Measurements from ENCODE around the gene DPPA5.

DNA sequence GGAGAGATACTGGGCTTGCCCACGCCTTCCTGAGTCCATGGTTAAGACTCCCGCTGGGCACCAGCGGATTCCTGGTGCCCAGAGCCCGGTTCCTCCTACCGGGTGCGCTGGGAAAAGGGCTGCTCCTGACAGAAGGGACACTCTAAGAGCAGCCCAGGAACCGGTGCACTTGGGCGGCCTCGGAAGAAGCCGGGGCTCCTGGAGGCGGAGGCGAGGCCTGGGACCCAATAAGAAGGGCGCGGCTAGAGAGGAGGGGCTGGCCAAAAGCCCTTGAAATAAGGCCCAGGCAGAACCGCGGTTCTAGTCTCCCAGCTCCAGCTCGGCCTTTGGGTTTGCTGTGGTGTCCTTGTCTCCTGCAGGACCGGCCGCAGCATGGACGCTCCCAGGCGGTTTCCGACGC lies 8.3 kb upstream of the DPPA5 start, which contains the start of gene KHDC3L:
- TF ChIP-seq POLR2AphosphoS5 (IDR thresholded peaks at IDR 0.05; ENCODE audit: insufficient read depth, low read depth, low read length) (no peak), POLR2A (IDR thresholded peaks at IDR 0.05; ENCODE audit: low read depth, low read length) (no peak), EZH2 (IDR thresholded peaks at IDR 0.05; ENCODE audit: borderline replicate concordance, low read depth, low read length, severe bottlenecking) (no peak), FOS (IDR thresholded peaks at IDR 0.05; ENCODE audit: borderline replicate concordance, insufficient read depth, low read length) (no peak), JUN (IDR thresholded peaks at IDR 0.05; ENCODE audit: borderline replicate concordance, insufficient read depth, insufficient read length, low read depth) (no peak), GATA2 (IDR thresholded peaks at IDR 0.05; ENCODE audit: insufficient read depth, insufficient read length, low read depth, low read length) (no peak)
- TF ChIP-seq, protein P1, sequence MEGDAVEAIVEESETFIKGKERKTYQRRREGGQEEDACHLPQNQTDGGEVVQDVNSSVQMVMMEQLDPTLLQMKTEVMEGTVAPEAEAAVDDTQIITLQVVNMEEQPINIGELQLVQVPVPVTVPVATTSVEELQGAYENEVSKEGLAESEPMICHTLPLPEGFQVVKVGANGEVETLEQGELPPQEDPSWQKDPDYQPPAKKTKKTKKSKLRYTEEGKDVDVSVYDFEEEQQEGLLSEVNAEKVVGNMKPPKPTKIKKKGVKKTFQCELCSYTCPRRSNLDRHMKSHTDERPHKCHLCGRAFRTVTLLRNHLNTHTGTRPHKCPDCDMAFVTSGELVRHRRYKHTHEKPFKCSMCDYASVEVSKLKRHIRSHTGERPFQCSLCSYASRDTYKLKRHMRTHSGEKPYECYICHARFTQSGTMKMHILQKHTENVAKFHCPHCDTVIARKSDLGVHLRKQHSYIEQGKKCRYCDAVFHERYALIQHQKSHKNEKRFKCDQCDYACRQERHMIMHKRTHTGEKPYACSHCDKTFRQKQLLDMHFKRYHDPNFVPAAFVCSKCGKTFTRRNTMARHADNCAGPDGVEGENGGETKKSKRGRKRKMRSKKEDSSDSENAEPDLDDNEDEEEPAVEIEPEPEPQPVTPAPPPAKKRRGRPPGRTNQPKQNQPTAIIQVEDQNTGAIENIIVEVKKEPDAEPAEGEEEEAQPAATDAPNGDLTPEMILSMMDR (IDR thresholded peaks at IDR 0.05; ENCODE audit: extremely low read depth in 1 of 2, insufficient read depth in 1 of 2, low read depth in 1 of 2, low read length in 2 of 2), result no peak
- TF ChIP-seq, protein P2, sequence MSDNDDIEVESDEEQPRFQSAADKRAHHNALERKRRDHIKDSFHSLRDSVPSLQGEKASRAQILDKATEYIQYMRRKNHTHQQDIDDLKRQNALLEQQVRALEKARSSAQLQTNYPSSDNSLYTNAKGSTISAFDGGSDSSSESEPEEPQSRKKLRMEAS (IDR thresholded peaks at IDR 0.05; ENCODE audit: insufficient read depth, insufficient read length), result no peak
